T follicular helper cell (primary cell): ENCODE measurements around the gene ASAP3.
A peak's percentile ranks its signal among the peaks of the same experiment; 100 is the strongest.

Experiments used
- DNase-seq: peaks from one replicate; pipeline ENCODE4 v3.0.0-alpha.2; 2020; ENCODE audit warnings: low read depth

ASAP3 gene

GRCh38 chr1:23477359-23478144 is 6.4 kb downstream of the ASAP3 start:
- no peak for DNase-seq

DNA sequence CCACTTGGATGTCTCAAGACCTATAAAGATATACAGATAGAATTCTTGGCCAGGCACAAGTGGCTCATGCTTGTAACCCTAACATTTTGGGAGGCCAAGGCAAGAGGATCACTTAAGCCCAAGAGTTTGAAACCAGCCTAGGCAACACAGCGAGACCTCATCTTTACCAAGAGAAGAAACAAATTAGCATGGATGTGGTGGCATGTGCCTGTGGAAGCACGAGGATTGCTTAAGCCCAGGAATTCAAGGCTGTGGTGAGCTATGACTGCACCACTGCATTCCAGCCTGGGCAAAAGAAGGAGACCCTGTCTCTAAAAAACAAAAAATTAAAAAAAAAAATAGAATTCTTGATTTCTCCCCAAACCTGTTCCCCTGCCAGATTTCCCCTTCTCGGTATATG is 8.3 kb downstream of the ASAP3 start:
- no peak for DNase-seq

DNA sequence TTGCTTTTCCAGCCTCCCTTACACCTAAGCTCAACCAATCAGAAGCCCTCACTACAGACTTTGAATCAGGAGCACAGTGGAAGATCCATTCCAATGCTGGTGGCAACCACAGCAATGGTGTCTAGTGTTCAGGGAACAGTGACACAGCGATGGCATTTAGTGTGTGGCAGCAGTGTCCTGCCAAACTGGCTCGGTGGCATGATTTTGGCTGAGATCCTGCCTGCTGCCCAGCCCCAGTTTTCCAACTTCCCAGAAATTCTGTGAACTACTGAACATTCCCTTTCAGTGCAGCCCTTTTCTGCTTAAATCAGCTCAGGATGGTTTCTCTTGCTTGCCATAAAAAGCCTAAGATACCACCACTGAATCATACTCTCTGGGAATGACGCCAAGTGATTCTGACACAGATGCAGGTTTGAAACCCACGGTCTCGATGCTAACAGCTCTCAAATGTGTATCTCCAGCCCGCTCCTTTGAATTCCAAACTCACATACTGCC is 8.8 kb downstream of the ASAP3 start:
- no peak for DNase-seq

- DNase-seq, result no peak
These were observed 10.8 kb downstream of the ASAP3 start for GRCh38 chr1:23473037-23473800.

DNA sequence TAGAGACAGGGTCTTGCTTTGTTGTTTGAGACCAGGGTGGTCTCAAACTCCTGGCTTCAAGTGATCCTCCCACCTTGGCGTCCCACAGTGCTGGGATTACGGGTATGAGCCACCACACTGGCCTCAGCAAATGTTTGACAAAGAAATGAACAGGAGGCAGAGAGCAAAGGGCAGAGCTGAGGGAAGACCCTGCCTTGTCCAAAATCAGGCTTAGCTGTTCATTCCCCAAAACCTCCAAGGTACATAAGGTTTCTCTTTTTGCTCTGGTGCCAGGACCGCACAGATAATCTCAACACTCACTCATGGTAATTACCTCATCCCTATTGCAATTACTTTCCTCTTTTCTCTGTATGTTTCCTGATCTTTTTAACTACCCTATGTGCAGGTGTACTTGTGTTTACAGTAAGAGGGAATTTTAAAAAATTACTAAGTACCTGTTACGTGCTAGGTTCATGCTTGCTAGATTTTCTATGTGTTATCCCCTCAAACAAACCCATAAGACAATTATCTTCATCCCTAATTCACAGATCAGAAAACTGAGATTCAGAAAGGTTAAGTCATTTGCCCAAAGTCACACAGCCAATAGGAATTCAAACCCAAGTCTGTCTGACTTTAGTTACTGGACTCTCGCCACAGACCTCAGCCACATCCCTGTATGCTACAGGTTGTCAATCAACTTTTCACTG is 11.5 kb downstream of the ASAP3 start:
- DNase-seq, result no peak

DNA sequence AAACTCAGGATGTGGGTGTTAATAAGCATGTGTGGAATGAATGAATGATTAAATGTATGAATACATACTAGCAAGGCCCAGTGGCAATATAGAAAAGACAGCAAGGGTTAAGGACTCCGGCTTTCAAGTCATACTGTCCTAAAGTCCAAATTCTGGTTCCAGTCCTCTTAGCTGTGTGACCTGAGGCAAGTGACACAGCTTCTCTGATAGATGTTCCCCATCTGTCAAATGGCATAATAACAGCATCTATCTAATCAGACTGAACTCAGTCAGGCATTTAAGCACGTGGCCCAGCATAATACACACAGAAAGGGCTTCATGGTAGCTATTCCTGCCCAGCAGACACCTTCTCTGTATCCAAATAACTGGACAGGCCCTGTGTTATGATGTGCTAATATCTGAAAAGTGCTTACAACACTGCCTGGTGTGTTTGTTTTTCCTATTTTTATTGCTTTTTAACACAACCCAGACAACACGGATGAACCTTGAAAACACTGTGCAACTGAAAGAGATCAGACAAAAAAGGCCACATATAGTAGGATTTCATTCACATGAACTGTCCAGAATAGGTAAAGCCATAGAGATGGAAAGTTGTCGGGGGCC is 12.4 kb downstream of the ASAP3 start:
- DNase-seq, result no peak

- DNase-seq, result no peak
These were observed 13.5 kb downstream of the ASAP3 start for GRCh38 chr1:23470282-23471070.

GRCh38 chr1:23469372-23469982 is 14.5 kb downstream of the ASAP3 start:
- no peak for DNase-seq

DNA sequence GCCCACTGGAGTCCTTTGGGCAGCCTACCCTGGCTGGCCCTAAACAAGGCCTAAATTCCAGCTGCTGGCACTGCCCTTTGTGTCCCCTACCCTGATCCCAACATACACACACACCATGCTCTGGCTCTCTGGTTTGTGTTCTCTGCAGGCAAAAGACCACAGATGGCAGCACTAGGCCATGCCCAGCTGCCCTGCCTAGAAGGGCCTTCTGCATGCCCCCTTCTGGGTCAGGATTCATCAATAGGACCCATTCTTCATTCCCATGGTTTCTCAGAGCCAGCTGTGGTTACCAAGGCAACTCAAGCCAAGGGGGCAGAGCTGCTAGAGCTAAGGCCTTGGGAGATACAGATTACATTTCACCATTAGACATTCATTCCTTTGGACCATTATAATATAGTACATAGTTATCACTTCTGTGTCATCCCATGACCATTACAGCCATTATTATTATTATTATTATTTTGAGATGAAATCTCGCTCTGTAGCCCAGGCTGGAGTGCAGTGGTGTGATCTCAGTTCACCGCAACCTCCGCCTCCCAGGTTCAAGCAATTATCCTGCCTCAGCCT is 17.5 kb downstream of the ASAP3 start:
- no peak for DNase-seq

DNA sequence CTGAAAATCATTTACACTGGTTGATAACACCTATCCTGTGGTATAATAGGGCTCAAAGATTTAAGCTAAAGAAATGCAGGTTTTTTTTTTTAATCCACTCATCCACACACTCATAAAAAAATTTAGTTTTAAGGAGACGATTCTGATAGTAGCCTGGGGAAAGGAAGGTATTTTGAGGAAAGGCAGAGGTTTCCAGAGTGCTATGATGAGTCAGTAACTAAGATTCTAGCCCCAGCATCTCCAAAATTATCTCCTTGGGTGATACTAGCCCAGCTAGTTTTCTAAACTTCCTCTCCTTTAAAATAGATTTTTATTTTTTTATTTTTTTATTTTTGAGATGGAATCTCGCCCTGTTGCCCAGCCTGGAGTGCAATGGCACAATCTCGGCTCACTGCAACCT is 20.7 kb downstream of the ASAP3 start:
- no peak for DNase-seq

DNA sequence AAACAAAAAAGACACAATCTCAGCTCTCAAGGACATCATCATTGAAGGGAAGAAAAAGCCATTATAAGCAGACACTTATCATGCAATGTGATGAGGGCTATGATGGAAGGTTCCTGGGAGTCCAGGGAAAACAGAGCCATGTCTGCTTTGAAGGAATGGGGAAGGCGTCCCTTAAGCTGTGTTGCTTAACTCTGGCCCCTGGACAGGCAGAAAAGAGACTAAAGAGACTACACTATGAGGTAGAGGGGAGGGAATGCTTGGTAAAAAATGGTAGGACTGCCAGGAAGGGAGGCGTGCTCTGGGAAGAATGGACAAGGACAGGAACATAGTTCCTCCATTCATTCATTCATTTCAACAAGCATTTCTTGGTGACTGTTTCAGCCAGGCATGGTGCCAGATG is 21.2 kb downstream of the ASAP3 start:
- no peak for DNase-seq

DNA sequence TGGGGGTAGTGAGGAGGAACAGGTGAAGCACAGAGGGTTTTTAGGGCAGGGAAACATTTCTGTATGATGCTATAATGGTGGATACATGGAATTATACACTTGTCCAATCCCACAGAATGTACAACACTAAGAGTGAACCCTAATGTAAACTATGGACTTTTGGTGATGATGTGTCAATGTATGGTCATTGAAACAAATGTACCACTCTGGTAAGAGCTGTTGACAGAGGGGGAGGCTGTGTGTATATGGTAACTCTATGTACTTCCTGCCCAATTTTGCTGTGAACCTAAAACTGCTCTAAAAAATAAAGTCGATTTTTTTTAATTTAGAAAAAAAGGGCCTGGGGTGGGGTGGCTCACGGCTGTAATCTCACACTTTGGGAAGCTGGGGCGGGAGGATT is 22.9 kb downstream of the ASAP3 start:
- DNase-seq, result no peak

- DNase-seq, result no peak
These were observed 23.5 kb downstream of the ASAP3 start for GRCh38 chr1:23460519-23460918.

GRCh38 chr1:23459338-23459757 is 24.6 kb downstream of the ASAP3 start:
- DNase-seq, result no peak

DNA sequence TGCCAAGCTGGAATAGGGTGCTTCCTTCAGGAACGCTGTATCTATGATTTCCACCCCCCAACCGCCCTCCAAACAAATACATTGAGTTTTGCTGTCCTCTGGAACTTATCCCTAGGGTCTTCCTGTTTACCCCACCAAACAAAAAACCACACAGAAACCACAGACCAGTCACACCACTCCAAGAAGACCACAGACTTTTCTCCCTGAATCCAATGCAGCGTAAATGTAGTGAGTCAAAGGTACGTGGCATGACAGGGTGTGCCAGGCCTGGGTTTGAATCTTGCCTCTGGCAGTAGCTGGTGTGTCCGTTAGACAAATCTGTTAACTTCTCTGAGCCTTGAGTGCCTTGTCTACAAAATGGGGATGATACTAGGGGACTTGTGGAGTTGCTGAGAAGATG is 27.8 kb downstream of the ASAP3 start:
- no peak for DNase-seq

GRCh38 chr1:23453455-23454000 is 30.5 kb downstream of the ASAP3 start:
- no peak for DNase-seq

DNA sequence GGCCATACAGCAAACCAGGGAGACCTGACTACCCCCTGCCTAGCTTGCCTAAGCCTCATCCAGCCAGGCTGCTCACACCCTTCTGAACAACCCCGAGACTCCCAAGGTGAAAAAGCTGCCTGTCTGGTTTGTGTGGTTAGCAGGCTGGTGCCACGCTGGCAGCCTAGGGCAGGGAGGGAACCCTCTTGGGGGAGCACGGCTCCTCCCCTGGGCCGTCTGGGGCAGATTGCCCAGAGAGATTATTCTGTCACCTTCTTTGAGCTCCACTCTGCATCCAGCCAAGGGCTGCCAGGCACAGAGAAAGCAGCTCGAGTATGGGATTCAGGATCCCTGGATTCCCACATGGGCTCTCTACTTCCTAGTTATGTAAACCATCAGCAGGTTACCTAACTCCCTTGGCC is 32.0 kb downstream of the ASAP3 start:
- DNase-seq, result peak; percentile 5

DNA sequence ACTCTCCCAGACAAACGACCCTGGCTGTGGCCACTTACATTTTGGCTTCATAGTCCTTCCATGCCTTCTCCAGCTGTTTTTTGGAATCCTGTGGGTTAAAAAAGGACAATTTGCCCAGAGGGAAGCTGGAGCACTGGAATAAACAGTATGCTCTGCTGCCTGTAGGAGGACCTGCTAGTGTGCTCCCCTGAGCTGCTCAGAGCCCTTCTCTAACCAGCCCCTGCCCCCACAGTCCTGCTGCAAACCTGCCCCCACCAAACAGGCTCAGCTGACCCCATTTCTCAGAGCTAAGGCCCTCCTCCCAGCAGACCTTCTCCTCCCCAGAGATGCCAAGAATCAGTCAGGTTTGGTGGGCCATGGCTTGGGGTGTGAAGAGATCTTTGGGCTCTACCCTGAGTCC is 32.5 kb downstream of the ASAP3 start:
- DNase-seq, result no peak

- no peak for DNase-seq
These were observed 33.1 kb downstream of the ASAP3 start for GRCh38 chr1:23450894-23451293.

GRCh38 chr1:23449958-23450357 is 34.0 kb downstream of the ASAP3 start:
- no peak for DNase-seq
